HFF-Myc (cell line): ENCODE data around the gene GAP43.

Experiments
- DNase-seq: peaks from one replicate; pipeline ENCODE4 v3.0.0-alpha.2; 2011; ENCODE audit warnings: low read depth; ENCODE audit errors: extremely low read depth
- H3K4me3 ChIP-seq: replicated peaks from 2 replicates; pipeline ENCODE4 v1.5.1; 2011; ENCODE audit warnings: low read depth, mild to moderate bottlenecking, control low read depth, low read length
- TF ChIP-seq, protein P1 (sequence below): IDR thresholded peaks from 2 replicates; pipeline ENCODE4 v1.5.1; 2012; ENCODE audit warnings: mild to moderate bottlenecking, low read depth, low read length, control low read depth; ENCODE audit errors: missing control alignments

GAP43 gene

DNA sequence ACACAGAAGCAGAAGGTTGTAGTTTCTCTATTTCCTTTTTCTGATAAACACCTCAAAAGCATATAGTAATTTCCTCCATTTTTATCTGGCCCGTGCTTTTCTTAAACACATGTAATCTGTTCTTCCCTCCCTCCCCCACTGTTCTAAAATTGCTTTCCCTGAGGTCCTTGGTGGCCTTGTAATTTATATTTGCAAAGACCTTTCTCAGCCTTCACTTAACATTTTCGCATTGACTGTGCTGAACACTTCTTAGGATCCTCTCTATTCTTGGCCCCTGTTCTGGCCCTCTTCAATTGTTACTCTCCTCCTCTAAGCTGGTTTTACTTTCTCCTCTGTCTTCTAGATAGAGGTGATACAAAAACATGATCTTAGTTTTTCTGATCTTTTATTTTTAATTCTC lies 28.3 kb downstream of the GAP43 start:
- H3K4me3 ChIP-seq: no peak overlapping the region
- TF ChIP-seq, protein P1, sequence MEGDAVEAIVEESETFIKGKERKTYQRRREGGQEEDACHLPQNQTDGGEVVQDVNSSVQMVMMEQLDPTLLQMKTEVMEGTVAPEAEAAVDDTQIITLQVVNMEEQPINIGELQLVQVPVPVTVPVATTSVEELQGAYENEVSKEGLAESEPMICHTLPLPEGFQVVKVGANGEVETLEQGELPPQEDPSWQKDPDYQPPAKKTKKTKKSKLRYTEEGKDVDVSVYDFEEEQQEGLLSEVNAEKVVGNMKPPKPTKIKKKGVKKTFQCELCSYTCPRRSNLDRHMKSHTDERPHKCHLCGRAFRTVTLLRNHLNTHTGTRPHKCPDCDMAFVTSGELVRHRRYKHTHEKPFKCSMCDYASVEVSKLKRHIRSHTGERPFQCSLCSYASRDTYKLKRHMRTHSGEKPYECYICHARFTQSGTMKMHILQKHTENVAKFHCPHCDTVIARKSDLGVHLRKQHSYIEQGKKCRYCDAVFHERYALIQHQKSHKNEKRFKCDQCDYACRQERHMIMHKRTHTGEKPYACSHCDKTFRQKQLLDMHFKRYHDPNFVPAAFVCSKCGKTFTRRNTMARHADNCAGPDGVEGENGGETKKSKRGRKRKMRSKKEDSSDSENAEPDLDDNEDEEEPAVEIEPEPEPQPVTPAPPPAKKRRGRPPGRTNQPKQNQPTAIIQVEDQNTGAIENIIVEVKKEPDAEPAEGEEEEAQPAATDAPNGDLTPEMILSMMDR: no peak
- DNase-seq: no peak

DNA sequence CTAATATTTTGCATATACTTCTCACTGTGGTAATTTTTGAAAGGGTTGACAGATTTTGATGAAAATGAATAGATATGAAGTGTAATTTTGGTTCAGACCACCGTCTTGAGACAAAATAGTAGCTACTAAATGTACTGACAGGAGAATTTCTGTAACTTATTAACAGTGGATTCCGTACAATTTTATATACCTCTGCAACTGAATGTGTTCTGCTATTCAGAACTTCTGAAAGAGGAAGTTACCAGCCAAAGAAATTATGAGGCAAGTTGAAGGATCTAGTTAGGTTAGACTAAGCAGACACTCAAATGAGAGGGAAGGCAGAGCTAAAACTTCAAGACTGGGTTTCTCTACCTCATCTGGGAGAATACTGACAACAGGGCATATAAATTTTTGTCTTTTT lies 29.4 kb downstream of the GAP43 start:
- DNase-seq: no peak
- no peak overlapping the region for H3K4me3 ChIP-seq
- TF ChIP-seq, protein P1: no peak

DNA sequence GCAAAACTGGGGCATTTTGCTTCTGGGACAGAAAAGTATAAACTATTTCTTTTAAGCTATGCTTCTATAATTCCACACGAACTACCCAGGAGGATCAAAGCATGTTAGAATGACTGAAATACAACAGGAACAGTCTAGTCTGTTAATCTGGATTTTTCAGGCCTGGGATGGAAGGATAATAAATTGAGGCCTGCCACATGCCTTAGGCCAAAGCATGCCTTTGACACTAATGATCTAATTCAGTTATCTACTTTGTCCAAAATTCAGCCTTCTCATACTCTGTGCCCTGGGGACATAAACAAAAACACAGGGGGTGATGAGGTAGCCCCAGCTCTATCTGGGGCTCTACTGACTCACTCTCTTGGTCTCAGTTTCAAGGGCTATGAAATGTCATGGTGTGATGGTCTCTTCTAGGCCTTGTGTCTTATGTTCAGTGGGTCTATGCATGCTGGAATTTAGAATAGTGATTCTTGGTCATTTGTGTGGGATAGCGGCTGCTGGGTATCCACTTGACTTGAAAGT lies 32.5 kb downstream of the GAP43 start:
- DNase-seq: no peak
- H3K4me3 ChIP-seq: no peak overlapping the region
- TF ChIP-seq, protein P1: no peak

DNA sequence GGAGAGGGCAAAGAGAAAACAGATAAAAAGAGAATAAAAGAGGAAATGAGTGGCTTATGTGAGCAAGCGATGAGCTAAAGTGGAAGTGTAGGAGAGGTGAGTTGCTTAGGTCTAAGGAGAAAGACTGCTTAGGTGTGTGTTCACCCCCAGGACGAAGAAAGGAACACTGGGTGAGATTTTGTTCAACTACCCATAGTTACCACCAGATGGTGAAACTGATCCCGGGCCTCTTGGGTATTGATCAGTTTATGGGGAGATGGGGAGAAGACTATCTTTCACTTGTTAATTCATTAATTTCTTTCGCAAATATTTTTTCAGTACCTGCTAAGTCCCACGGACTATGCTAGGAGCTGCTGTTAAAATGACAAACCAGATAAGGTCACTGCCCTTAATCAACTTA lies 33.9 kb downstream of the GAP43 start:
- TF ChIP-seq, protein P1: no peak
- no peak overlapping the region for H3K4me3 ChIP-seq
- DNase-seq: no peak

DNA sequence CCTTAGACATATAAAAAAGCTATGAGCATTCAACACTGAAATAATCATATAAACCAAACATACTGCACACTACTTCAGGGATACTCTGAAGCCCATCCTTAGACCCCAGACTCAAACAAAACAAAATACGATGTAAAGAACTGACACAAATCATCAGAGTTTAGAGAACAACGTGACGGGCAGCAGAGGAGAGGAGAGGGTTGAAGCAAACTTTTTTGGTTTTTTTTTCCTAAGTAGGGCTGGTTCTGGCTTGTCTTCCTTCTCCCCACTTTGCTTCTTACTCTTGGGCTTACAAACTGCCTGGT lies 34.7 kb downstream of the GAP43 start:
- H3K4me3 ChIP-seq: peak overlapping the region; percentile 54
- TF ChIP-seq, protein P1: no peak
- DNase-seq: no peak

DNA sequence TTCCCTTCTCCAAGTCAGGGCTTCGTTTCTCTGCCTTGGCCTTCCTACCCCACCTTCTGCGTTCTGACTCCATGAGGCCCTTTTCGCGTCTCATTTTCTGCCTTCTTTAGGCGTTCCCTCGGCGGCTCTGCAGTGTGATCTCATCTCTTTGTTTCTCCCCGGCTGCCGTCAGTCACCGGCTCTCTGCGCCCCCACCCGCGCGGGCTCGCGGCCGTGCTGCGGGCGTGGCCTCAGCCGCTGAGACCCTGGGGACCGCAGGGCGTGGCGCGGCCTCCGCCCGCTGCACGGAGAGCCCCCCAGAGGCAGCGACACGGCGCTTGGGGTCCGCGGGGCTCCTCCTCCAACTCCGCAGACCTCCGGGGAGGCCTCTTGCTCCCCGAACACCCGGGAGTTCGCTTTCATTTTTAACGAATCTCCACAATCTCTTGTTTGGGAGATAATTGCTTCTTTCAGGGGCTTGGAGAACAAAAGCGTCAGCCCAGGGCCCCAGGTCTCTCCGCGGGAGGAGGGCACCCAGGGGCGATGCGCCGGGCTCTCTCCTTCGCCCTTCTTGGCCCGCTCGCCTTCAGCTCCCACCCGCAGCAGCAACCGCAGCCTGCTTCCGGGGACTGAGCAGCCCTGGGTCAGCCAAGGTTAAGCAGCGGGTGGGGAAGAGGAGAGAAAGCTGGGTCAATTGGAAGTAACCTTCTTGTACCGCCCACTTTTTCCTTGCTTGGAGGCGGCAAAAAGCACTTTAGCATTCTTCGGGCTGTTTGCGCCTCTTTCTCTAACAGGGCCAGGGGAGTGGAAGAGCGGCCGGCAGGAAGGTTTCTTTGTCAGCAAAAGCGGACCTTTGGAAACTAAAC lies 35.2 kb downstream of the GAP43 start:
- TF ChIP-seq, protein P1: no peak
- peak overlapping the region; percentile 54 for H3K4me3 ChIP-seq
- DNase-seq: peak; percentile 56
